ENCODE results near the gene ARL10. TPM values are rescaled to one million over a fixed set of nuclear protein-coding genes. Genes with fewer than 3 reads are reported as not detected.

The ARL10 gene
- total RNA-seq, 1 experiment from 2014 or later, result 9.6 TPM

GRCh38 chr5:176425138-176425537 lies 59.9 kb downstream of the ARL10 start:
- Histone ChIP-seq H3K9ac (ENCODE audit: extremely low read depth, insufficient read length, low read length) (no peak overlapping the region), H3K18ac (ENCODE audit: insufficient read length, low read depth, low read length) (no peak overlapping the region), H3K56ac (ENCODE audit: insufficient read length, low read depth, low read length) (no peak overlapping the region), H3K79me2 (ENCODE audit: insufficient read depth, low read length) (no peaks in the 10 kb centered on the region), H3T11ph (ENCODE audit: low read length) (no peak overlapping the region), H3K23me2 (ENCODE audit: insufficient read length, low read depth, low read length, poor library complexity, severe bottlenecking) (no peaks in the 10 kb centered on the region), H3K14ac (ENCODE audit: insufficient read depth, low read length) (no peak overlapping the region), H3K27me3 (ENCODE audit: insufficient read depth, low read length) (no peaks in the 10 kb centered on the region), H3K9me3 (ENCODE audit: control insufficient read depth, low read depth, low read length) (no peaks in the 10 kb centered on the region), H3K4me2 (ENCODE audit: insufficient read depth, insufficient read length, low read length) (no peak overlapping the region), H3K4me1 (ENCODE audit: insufficient read depth, low read length) (no peaks in the 10 kb centered on the region), H3K4ac (ENCODE audit: low read depth, low read length) (no peak overlapping the region), H2BK5ac (ENCODE audit: insufficient read length, low read length) (no peak overlapping the region), H2BK12ac (ENCODE audit: insufficient read length, low read depth, low read length) (no peak overlapping the region), H4K20me1 (ENCODE audit: control insufficient read depth, insufficient read depth, insufficient read length) (no peaks in the 10 kb centered on the region), H3K27ac (ENCODE audit: insufficient read length, low read depth, low read length) (no peak overlapping the region), H2BK15ac (ENCODE audit: low read depth, low read length) (no peak overlapping the region), H4K91ac (ENCODE audit: insufficient read length, low read depth, low read length) (no peak overlapping the region), H2BK20ac (ENCODE audit: low read depth, low read length, poor library complexity, severe bottlenecking) (no peak overlapping the region), H2BK120ac (ENCODE audit: low read depth, low read length, poor library complexity, severe bottlenecking) (no peak overlapping the region), H2AK5ac (ENCODE audit: insufficient read length, low read length) (no peak overlapping the region), H4K5ac (ENCODE audit: insufficient read length, low read depth, low read length) (no peak overlapping the region), H4K8ac (replicated peaks; ENCODE audit: insufficient read length, low read depth, low read length) (no peak overlapping the region), H3K23ac (ENCODE audit: insufficient read length, low read depth, low read length) (no peak overlapping the region), H2AFZ (ENCODE audit: low read length) (no peak overlapping the region), H3K79me1 (ENCODE audit: insufficient read depth, low read depth, low read length, poor library complexity, severe bottlenecking) (no peaks in the 10 kb centered on the region)
- Mint-ChIP-seq H3K4me3 (no peak overlapping the region), H3K27ac (no peak overlapping the region), H3K36me3 (ENCODE audit: insufficient read depth in 1 of 3, low read depth in 3 of 3) (peaks cover 4 to 26% (median 22%) of the 10 kb centered on the region in 3 experiments; a peak in 6 of 7 replicates), H3K9me3 (peaks cover 45 to 46% of the 10 kb centered on the region in 2 experiments), H3K27me3 (ENCODE audit: low read depth) (peaks cover 7% of the 10 kb centered on the region), H3K4me1 (no peaks in the 10 kb centered on the region; a peak in 1 of 4 replicates)
- no peak for DNase-seq
- no peak for TF ChIP-seq CTCF (conservative IDR thresholded peaks at IDR 0.05)
- no CpG with 5 or more reads among the region's 1 CpG for WGBS (ENCODE audit: extremely low coverage, insufficient read length, low lambda C conversion rate)

All from H9 (cell line).